Uterine smooth muscle cell (primary cell): Measurements from ENCODE around the gene EIF1. TPM values are rescaled to one million over a fixed set of nuclear protein-coding genes. Genes with fewer than 3 reads are reported as not detected.

ENCODE experiments used
- total RNA-seq: library from RNA; depleted of rRNA; stranded (reverse); fragments of >200 nt; gene quantifications from 2 replicates; pipeline ENCODE4 v1.2.3, GENCODE V29; 2014

The EIF1 gene
- total RNA-seq: 134 and 145 TPM in 2 replicates

GRCh38 chr17:41688641-41689496, at the start of gene EIF1:
Gene EIF1 (plus strand): TSS chr17:41688885. CDS start chr17:41689039, 154 bp downstream.

GRCh38 chr17:41711669-41712400, 23.1 kb downstream of the EIF1 start, which contains the start of gene GAST:
Gene GAST (plus strand): TSS chr17:41712331. CDS start chr17:41715437, 3,106 bp downstream.

DNA sequence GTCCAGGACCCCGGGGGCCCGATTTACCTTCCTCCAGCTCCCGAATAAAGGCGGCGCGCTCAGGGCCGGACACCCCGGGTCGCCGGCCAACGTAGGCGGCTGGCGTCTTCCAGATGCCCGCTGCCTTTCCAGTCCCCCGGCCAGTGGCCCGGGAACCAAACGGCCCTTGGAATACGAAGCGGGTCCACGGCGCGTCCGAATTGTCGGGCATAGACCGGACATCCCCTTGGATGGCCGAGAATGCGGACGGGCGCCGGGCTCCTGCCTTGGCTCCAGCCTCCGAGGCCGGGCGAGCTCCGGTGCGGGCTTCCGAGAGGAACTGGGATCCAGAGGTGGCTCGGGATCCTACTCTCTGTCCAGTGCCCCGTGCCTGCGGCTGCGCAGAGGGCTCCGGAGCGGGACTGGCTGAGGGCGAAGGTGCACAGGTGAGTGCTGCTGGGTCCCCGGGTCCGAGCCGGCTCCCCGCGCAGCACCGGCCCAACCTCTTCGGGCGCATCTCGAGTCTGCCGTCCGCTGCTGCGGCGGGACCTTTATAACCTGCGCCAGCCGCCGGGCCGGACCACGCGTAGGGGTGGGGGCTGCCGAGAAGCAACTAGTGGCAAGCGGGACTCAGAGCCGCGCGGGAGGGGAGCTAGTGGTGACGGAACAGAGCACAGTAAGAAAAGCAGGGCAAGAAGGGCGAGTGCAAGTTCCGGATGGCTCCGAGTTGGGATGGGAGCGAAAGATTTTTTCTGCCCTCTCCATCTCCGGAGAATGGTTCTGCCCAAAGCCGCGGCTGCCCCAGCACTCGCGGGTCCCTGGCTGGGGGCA, 45.7 kb downstream of the EIF1 start, which contains the start of gene HAP1:
TSS of gene HAP1 (minus strand) at position 505 of the 810 bp plus-strand sequence. CDS start at position 496, 9 bp downstream.

Other genes starting within 250 kb of the EIF1 start
- under 0.01 and 0.11 TPM in 2 replicates for gene KRT38, start 247.9 kb upstream of the EIF1 start, total RNA-seq
- gene KRT32, start 221.5 kb upstream of the EIF1 start, total RNA-seq: not detected in 2 replicates
- gene KRT35, start 207.7 kb upstream of the EIF1 start, total RNA-seq: not detected in 2 replicates
- 0.11 and 0.12 TPM in 2 replicates for gene KRT36, start 199.0 kb upstream of the EIF1 start, total RNA-seq
- gene KRT13, start 183.3 kb upstream of the EIF1 start, total RNA-seq: 0.25 and 0.55 TPM in 2 replicates
- gene KRT15, start 170.0 kb upstream of the EIF1 start, total RNA-seq: 5.7 and 15.3 TPM in 2 replicates
- 1,363 and 1,718 TPM in 2 replicates for gene KRT19, start 160.6 kb upstream of the EIF1 start, total RNA-seq
- not detected in 2 replicates for gene KRT9, start 116.8 kb upstream of the EIF1 start, total RNA-seq
- gene KRT14, start 102.0 kb upstream of the EIF1 start, total RNA-seq: not detected in 2 replicates
- gene KRT16, start 76.1 kb upstream of the EIF1 start, total RNA-seq: 0.12 and 0.22 TPM in 2 replicates
- gene KRT17, start 64.3 kb upstream of the EIF1 start, total RNA-seq: 1.00 and 1.5 TPM in 2 replicates
- gene GAST, start 23.4 kb downstream of the EIF1 start, total RNA-seq: not detected in 2 replicates
- gene HAP1, start 45.8 kb downstream of the EIF1 start, total RNA-seq: under 0.01 TPM in 1 of 2 replicates, not detected in the other
- gene JUP, start 97.8 kb downstream of the EIF1 start, total RNA-seq: 4.5 and 7.6 TPM in 2 replicates
- 43.2 and 79.7 TPM in 2 replicates for gene P3H4, start 123.1 kb downstream of the EIF1 start, total RNA-seq
- gene FKBP10, start 124.1 kb downstream of the EIF1 start, total RNA-seq: 239 and 477 TPM in 2 replicates
- gene NT5C3B, start 147.3 kb downstream of the EIF1 start, total RNA-seq: 55.6 and 76.4 TPM in 2 replicates
- 0.12 TPM in 1 of 2 replicates, not detected in the other for gene KLHL10, start 148.9 kb downstream of the EIF1 start, total RNA-seq
- 34.4 and 35.9 TPM in 2 replicates for gene KLHL11, start 176.5 kb downstream of the EIF1 start, total RNA-seq
- gene ACLY, start 230.1 kb downstream of the EIF1 start, total RNA-seq: 334 and 491 TPM in 2 replicates
- gene ODAD4, start 241.7 kb downstream of the EIF1 start, total RNA-seq: 0.50 and 1.3 TPM in 2 replicates